ENCODE measurements around the gene SMARCD1.

DNA sequence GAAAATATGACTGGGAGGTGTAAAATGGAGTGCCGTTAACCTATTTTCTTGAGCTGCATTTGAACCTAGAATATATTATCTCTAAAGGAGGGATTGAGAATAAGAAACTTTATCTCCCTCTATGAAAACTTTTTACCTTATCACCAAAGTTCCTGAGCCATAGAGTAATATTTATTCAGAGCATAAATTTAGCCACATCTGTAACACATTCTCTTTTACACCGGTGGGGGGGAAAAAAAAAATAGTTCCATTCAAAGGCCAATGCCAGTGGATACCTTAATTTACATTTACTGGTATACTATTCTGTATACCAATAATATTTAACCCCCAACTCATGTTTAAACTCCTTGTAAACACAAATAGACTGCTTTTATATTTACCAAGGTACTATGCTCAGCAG lies 60.3 kb downstream of the SMARCD1 start:
- TF ChIP-seq, protein P1, sequence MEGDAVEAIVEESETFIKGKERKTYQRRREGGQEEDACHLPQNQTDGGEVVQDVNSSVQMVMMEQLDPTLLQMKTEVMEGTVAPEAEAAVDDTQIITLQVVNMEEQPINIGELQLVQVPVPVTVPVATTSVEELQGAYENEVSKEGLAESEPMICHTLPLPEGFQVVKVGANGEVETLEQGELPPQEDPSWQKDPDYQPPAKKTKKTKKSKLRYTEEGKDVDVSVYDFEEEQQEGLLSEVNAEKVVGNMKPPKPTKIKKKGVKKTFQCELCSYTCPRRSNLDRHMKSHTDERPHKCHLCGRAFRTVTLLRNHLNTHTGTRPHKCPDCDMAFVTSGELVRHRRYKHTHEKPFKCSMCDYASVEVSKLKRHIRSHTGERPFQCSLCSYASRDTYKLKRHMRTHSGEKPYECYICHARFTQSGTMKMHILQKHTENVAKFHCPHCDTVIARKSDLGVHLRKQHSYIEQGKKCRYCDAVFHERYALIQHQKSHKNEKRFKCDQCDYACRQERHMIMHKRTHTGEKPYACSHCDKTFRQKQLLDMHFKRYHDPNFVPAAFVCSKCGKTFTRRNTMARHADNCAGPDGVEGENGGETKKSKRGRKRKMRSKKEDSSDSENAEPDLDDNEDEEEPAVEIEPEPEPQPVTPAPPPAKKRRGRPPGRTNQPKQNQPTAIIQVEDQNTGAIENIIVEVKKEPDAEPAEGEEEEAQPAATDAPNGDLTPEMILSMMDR (IDR thresholded peaks at IDR 0.05) = no peak
- TF ChIP-seq POLR2A (IDR thresholded peaks at IDR 0.05) = no peak
